Karpas-422 (cell line): ENCODE results near the gene FOXO1. TPM values are rescaled to one million over a fixed set of nuclear protein-coding genes. Genes with fewer than 3 reads are reported as not detected.

Experiments
- DNase-seq: peaks from one replicate; pipeline ENCODE4 v3.0.0-alpha.2; 2015
- H2AFZ ChIP-seq: fragments of 200-600 bp; sonication (generic); 2 replicates; pipeline ENCODE4 v1.6.1; 2014; ENCODE audit warnings: antibody characterized with exemption, low read length, mixed read lengths
- H3K27ac ChIP-seq: fragments of 200-600 bp; sonication (generic); 2 replicates; pipeline ENCODE4 v1.5.1; 2014; ENCODE audit warnings: mild to moderate bottlenecking, low read length, moderate library complexity
- H3K27me3 ChIP-seq: fragments of 200-600 bp; sonication (generic); 2 replicates; pipeline ENCODE4 v1.6.1; 2014; ENCODE audit warnings: low read length, mixed read lengths
- H3K36me3 ChIP-seq: fragments of 200-600 bp; sonication (generic); 2 replicates; pipeline ENCODE4 v1.6.1; 2014; ENCODE audit warnings: low read length, mixed read lengths; ENCODE audit not compliant: insufficient read depth
- H3K4me1 ChIP-seq: fragments of 200-600 bp; sonication (generic); 2 replicates; pipeline ENCODE4 v1.6.1; 2014; ENCODE audit warnings: mild to moderate bottlenecking, low read length, mixed read lengths
- H3K4me2 ChIP-seq: fragments of 200-600 bp; sonication (generic); 2 replicates; pipeline ENCODE4 v1.6.1; 2014; ENCODE audit warnings: low read length, low read depth, mild to moderate bottlenecking; ENCODE audit not compliant: poor library complexity, severe bottlenecking
- H3K4me3 ChIP-seq: fragments of 200-600 bp; sonication (generic); 2 replicates; pipeline ENCODE4 v1.5.1; 2014; ENCODE audit warnings: mild to moderate bottlenecking, antibody characterized with exemption, low read length, mixed read lengths
- H3K79me2 ChIP-seq: fragments of 200-600 bp; sonication (generic); 2 replicates; pipeline ENCODE4 v1.6.1; 2014; ENCODE audit warnings: mild to moderate bottlenecking, low read length, mixed read lengths
- H3K9ac ChIP-seq: fragments of 200-600 bp; sonication (generic); 2 replicates; pipeline ENCODE4 v1.6.0; 2014; ENCODE audit warnings: low read length
- H3K9me2 ChIP-seq: fragments of 200-600 bp; sonication (generic), shearing (Covaris generic); replicated peaks from 2 replicates; pipeline ENCODE4 v1.6.0; 2014; ENCODE audit warnings: mild to moderate bottlenecking, low read length, moderate library complexity; ENCODE audit not compliant: insufficient read depth
- H3K9me3 ChIP-seq: fragments of 300-700, 200-600 bp; sonication (generic); 2 replicates; pipeline ENCODE4 v1.6.1; 2014; ENCODE audit warnings: low read length, mixed read lengths
- H4K20me1 ChIP-seq: fragments of 200-600 bp; sonication (generic); 2 replicates; pipeline ENCODE4 v1.6.1; 2014; ENCODE audit warnings: mild to moderate bottlenecking, antibody characterized with exemption, low read length, low read depth; ENCODE audit not compliant: insufficient read depth
- total RNA-seq: library from RNA; depleted of rRNA; stranded (reverse); fragments of >200 nt; shearing (Covaris generic); gene quantifications from 2 replicates; pipeline ENCODE4 v1.2.3, GENCODE V29; 2014; ENCODE audit warnings: low replicate concordance

The FOXO1 gene
- total RNA-seq, 1 experiment from 2014 or later, result 51.6 TPM

GRCh38 chr13:40585911-40586471 lies 80.5 kb downstream of the FOXO1 start:
- Histone ChIP-seq H3K27ac (no peak overlapping the region), H4K20me1 (peaks cover 31% of the 10 kb centered on the region), H2AFZ (no peak overlapping the region), H3K79me2 (peaks cover 99% of the 10 kb centered on the region), H3K4me2 (no peak overlapping the region), H3K9me2 (no peaks in the 10 kb centered on the region), H3K9ac (no peak overlapping the region), H3K36me3 (peaks cover 11% of the 10 kb centered on the region), H3K4me1 (peaks cover 60% of the 10 kb centered on the region), H3K4me3 (no peak overlapping the region), H3K9me3 (peaks cover 5% of the 10 kb centered on the region; the same call in 1 of the 2 replicates), H3K27me3 (no peaks in the 10 kb centered on the region)
- DNase-seq, result no peak

- Histone ChIP-seq H4K20me1 (peaks cover 40% of the 10 kb centered on the region), H3K4me1 (peaks cover 60% of the 10 kb centered on the region), H3K27me3 (no peaks in the 10 kb centered on the region), H3K4me3 (no peak overlapping the region), H3K9ac (no peak overlapping the region), H3K36me3 (peaks cover 11% of the 10 kb centered on the region), H3K27ac (peak overlapping the region; percentile 90), H3K4me2 (no peak overlapping the region), H3K79me2 (peaks cover 99% of the 10 kb centered on the region), H2AFZ (no peak overlapping the region), H3K9me3 (peaks cover 5% of the 10 kb centered on the region; the same call in 1 of the 2 replicates), H3K9me2 (no peaks in the 10 kb centered on the region)
- DNase-seq, result no peak
Measured at GRCh38 chr13:40583738-40584137, 82.7 kb downstream of the FOXO1 start.

GRCh38 chr13:40582531-40582930 lies 83.9 kb downstream of the FOXO1 start:
- Histone ChIP-seq H3K4me1 (peaks cover 60% of the 10 kb centered on the region), H2AFZ (no peak overlapping the region), H4K20me1 (peaks cover 43% of the 10 kb centered on the region), H3K4me3 (no peak overlapping the region), H3K27ac (peak overlapping the region; percentile 90), H3K36me3 (peaks cover 11% of the 10 kb centered on the region), H3K4me2 (peak overlapping the region; percentile 49), H3K9ac (no peak overlapping the region), H3K27me3 (no peaks in the 10 kb centered on the region), H3K9me3 (peaks cover 5% of the 10 kb centered on the region; the same call in 1 of the 2 replicates), H3K79me2 (peaks cover 99% of the 10 kb centered on the region), H3K9me2 (no peaks in the 10 kb centered on the region)
- DNase-seq, result no peak

- Histone ChIP-seq H3K9me3 (peaks cover 5% of the 10 kb centered on the region; the same call in 1 of the 2 replicates), H3K27me3 (no peaks in the 10 kb centered on the region), H2AFZ (no peak overlapping the region), H3K79me2 (peaks cover 98% of the 10 kb centered on the region), H3K9me2 (no peaks in the 10 kb centered on the region), H3K4me2 (peak overlapping the region; percentile 49), H3K4me1 (peaks cover 64% of the 10 kb centered on the region), H3K36me3 (peaks cover 11% of the 10 kb centered on the region), H3K9ac (peak overlapping the region; percentile 41), H4K20me1 (peaks cover 46% of the 10 kb centered on the region), H3K4me3 (peak overlapping the region; percentile 21), H3K27ac (peak overlapping the region; percentile 90)
- peak; percentile 57 for DNase-seq
Measured at GRCh38 chr13:40581277-40581579, 85.2 kb downstream of the FOXO1 start.

GRCh38 chr13:40580566-40581276 lies 85.7 kb downstream of the FOXO1 start:
- Histone ChIP-seq H3K79me2 (peaks cover 98% of the 10 kb centered on the region), H4K20me1 (peaks cover 47% of the 10 kb centered on the region), H3K4me1 (peaks cover 69% of the 10 kb centered on the region), H3K9me2 (no peaks in the 10 kb centered on the region), H3K36me3 (peaks cover 11% of the 10 kb centered on the region), H3K9me3 (peaks cover 5% of the 10 kb centered on the region; the same call in 1 of the 2 replicates), H2AFZ (no peak overlapping the region), H3K9ac (peak overlapping the region; percentile 41), H3K27ac (peak overlapping the region; percentile 90), H3K27me3 (no peaks in the 10 kb centered on the region), H3K4me3 (peak overlapping the region; percentile 21; the same call in 1 of the 2 replicates), H3K4me2 (peak overlapping the region; percentile 49)
- peak; percentile 61 for DNase-seq

DNA sequence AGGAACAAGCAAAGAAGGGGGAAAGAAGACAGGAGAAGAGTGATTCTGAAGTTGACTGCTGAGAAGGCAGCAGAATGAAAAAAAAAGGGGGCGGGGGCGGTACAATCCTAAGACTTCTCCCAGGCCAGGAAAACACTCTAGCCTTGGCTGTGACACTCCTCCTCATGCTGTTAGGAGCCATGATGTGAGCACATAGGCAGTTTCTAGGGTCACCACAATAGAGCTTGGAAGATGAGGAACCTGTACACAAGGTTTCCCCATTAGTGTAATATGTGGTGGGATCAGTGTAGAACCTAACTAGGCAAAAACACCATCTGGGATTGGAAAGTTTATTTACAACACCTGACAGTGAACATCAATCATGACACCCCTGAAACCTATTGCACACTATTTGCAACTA lies 86.9 kb downstream of the FOXO1 start:
- peaks cover 7% of the 10 kb centered on the region for H3K36me3 ChIP-seq
- H3K4me3 ChIP-seq, result no peak overlapping the region
- H3K4me2 ChIP-seq, result peak overlapping the region; percentile 49
- peaks cover 48% of the 10 kb centered on the region for H4K20me1 ChIP-seq
- peaks cover 81% of the 10 kb centered on the region for H3K4me1 ChIP-seq
- no peak overlapping the region for H3K9ac ChIP-seq
- no peak for DNase-seq
- no peaks in the 10 kb centered on the region for H3K9me2 ChIP-seq
- peaks cover 5% of the 10 kb centered on the region; the same call in 1 of the 2 replicates for H3K9me3 ChIP-seq
- H3K79me2 ChIP-seq, result peaks cover 98% of the 10 kb centered on the region
- H2AFZ ChIP-seq, result no peak overlapping the region
- peak overlapping the region; percentile 90 for H3K27ac ChIP-seq
- no peaks in the 10 kb centered on the region for H3K27me3 ChIP-seq

DNA sequence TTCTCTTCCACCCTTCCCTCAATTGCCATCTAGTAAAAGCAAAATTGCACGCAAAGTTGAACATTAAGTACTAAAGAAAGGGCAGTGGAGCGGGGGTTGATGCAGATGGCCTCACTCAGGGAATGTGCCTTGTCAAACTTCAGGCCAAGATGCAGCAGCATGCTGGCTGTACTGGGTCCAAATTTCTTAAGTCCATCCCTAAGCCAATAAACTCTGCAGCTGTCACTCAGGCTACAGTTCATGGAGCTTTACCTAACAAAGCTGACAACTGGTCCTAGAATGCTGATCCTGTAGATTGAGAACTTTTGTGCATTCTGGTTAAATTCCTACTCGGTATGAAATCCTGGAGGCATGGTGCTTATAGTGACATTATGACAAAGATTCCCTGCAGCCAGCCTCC lies 88.4 kb downstream of the FOXO1 start:
- Histone ChIP-seq H3K79me2 (peaks cover 99% of the 10 kb centered on the region), H3K27me3 (no peaks in the 10 kb centered on the region), H3K36me3 (no peaks in the 10 kb centered on the region), H3K4me1 (peaks cover 96% of the 10 kb centered on the region), H3K9me3 (no peaks in the 10 kb centered on the region), H3K9ac (no peak overlapping the region), H3K4me3 (no peak overlapping the region), H2AFZ (no peak overlapping the region), H3K4me2 (peak overlapping the region; percentile 49), H3K27ac (peak overlapping the region; percentile 45), H3K9me2 (no peaks in the 10 kb centered on the region), H4K20me1 (peaks cover 51% of the 10 kb centered on the region)
- DNase-seq, result no peak

DNA sequence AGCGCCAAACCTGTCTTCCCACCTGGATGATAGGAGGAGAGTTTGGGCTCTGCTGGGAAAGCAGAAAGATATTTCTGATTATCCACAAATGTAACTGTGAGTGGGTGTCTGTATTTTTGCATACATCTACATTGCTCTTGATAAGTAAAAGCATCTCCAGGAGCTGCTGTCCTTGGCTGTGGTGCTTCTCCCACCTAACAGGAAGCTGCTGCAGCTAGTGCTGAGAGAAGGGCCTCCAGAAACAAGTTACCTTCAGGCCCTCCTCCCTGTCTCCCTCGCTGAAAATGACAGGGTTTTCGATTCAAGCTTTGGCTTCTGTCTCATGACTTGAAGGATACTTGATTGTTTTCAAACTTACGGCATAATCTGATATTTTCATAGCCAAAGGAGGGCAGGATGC lies 90.1 kb downstream of the FOXO1 start:
- Histone ChIP-seq H3K4me2 (peak overlapping the region; percentile 11), H3K4me3 (no peak overlapping the region), H3K9me3 (no peaks in the 10 kb centered on the region), H3K27ac (peak overlapping the region; percentile 60), H4K20me1 (peaks cover 68% of the 10 kb centered on the region), H3K27me3 (no peaks in the 10 kb centered on the region), H3K79me2 (peaks cover 99% of the 10 kb centered on the region), H2AFZ (no peak overlapping the region), H3K9me2 (no peaks in the 10 kb centered on the region), H3K36me3 (no peaks in the 10 kb centered on the region), H3K4me1 (peaks cover 98% of the 10 kb centered on the region), H3K9ac (peak overlapping the region; percentile 27; the same call in 1 of the 2 replicates)
- peak; percentile 67 for DNase-seq
